ENCODE measurements around the gene UNC5C. TPM values are rescaled to one million over a fixed set of nuclear protein-coding genes. Genes with fewer than 3 reads are reported as not detected.

The UNC5C gene
- total RNA-seq, 1 experiment from 2014 or later = not detected

DNA sequence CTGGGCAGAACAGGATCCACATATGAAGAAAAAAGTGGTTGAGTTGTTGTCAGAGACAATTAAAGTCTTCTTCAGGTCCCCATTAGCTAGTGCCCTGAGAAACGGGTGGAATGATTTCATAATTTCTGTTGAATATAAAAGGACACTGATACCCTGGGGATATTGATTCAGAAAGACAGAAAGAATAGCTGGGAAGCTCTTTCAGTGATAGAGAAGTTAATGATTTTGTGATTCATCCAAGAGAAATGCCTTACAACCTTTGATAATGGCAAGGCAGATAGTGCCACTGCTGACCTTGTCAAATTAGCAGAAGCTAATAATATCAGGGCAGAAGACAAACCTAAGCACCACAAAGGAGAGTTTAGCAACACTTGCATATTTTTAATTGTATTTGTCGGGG lies 37.9 kb downstream of the UNC5C start:
- no peak overlapping the region for H3K27ac Mint-ChIP-seq (ENCODE audit: unreplicated experiment)
- no peaks in the 10 kb centered on the region for H3K27me3 Mint-ChIP-seq (ENCODE audit: insufficient read depth, unreplicated experiment)
- Histone ChIP-seq H3K4me3 (ENCODE audit: low read depth, low read length) (no peak overlapping the region), H3K4me1 (peaks cover 17% of the 10 kb centered on the region), H3K9me3 (no peaks in the 10 kb centered on the region), H3K27me3 (replicated peaks; ENCODE audit: control insufficient read depth, insufficient read depth, low read length) (no peaks in the 10 kb centered on the region), H3K36me3 (ENCODE audit: control insufficient read depth, insufficient read depth, low read length) (no peaks in the 10 kb centered on the region)
- peaks cover 7% of the 10 kb centered on the region for H3K4me1 Mint-ChIP-seq (ENCODE audit: low read depth, unreplicated experiment)
- no TSS peak for BruUV-seq (replicated peaks)
- H3K36me3 Mint-ChIP-seq (ENCODE audit: insufficient read depth, unreplicated experiment) = no peaks in the 10 kb centered on the region
- no peak overlapping the region for H3K4me3 Mint-ChIP-seq (ENCODE audit: unreplicated experiment)
- ChIA-PET POLR2A (no interaction called here), CTCF (no interaction called here)
- TF ChIP-seq, protein P1, sequence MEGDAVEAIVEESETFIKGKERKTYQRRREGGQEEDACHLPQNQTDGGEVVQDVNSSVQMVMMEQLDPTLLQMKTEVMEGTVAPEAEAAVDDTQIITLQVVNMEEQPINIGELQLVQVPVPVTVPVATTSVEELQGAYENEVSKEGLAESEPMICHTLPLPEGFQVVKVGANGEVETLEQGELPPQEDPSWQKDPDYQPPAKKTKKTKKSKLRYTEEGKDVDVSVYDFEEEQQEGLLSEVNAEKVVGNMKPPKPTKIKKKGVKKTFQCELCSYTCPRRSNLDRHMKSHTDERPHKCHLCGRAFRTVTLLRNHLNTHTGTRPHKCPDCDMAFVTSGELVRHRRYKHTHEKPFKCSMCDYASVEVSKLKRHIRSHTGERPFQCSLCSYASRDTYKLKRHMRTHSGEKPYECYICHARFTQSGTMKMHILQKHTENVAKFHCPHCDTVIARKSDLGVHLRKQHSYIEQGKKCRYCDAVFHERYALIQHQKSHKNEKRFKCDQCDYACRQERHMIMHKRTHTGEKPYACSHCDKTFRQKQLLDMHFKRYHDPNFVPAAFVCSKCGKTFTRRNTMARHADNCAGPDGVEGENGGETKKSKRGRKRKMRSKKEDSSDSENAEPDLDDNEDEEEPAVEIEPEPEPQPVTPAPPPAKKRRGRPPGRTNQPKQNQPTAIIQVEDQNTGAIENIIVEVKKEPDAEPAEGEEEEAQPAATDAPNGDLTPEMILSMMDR (IDR thresholded peaks at IDR 0.05; ENCODE audit: insufficient read depth in 1 of 2, low read depth in 1 of 2, low read length in 1 of 2, severe bottlenecking in 1 of 2, unreplicated experiment in 1 of 2) = no peak
- H3K9me3 Mint-ChIP-seq (ENCODE audit: unreplicated experiment) = no peaks in the 10 kb centered on the region
- peak in 1 of 2 experiments; percentile 4 for DNase-seq
- intact Hi-C loops (cut with micrococcal nuclease; ENCODE audit: unreplicated experiment) = loop anchor here (2.0 kb wide), 1 partner anchor 344 kb away; no protein-coding TSS in a partner anchor

GRCh38 chr4:95510145-95510544 lies 38.6 kb downstream of the UNC5C start:
- no peaks in the 10 kb centered on the region for H3K27me3 Mint-ChIP-seq (ENCODE audit: insufficient read depth, unreplicated experiment)
- Histone ChIP-seq H3K9me3 (no peaks in the 10 kb centered on the region), H3K4me1 (peaks cover 17% of the 10 kb centered on the region), H3K36me3 (ENCODE audit: control insufficient read depth, insufficient read depth, low read length) (no peaks in the 10 kb centered on the region), H3K27me3 (replicated peaks; ENCODE audit: control insufficient read depth, insufficient read depth, low read length) (no peaks in the 10 kb centered on the region), H3K4me3 (ENCODE audit: low read depth, low read length) (no peak overlapping the region)
- ChIA-PET CTCF (no interaction called here), POLR2A (no interaction called here)
- TF ChIP-seq, protein P1 (IDR thresholded peaks at IDR 0.05; ENCODE audit: insufficient read depth in 1 of 2, low read depth in 1 of 2, low read length in 1 of 2, severe bottlenecking in 1 of 2, unreplicated experiment in 1 of 2) = peak; percentile 45 to 55
- H3K36me3 Mint-ChIP-seq (ENCODE audit: insufficient read depth, unreplicated experiment) = no peaks in the 10 kb centered on the region
- H3K27ac Mint-ChIP-seq (ENCODE audit: unreplicated experiment) = no peak overlapping the region
- H3K4me1 Mint-ChIP-seq (ENCODE audit: low read depth, unreplicated experiment) = peaks cover 7% of the 10 kb centered on the region
- no peaks in the 10 kb centered on the region for H3K9me3 Mint-ChIP-seq (ENCODE audit: unreplicated experiment)
- intact Hi-C loops (cut with micrococcal nuclease; ENCODE audit: unreplicated experiment) = loop anchor here (2.0 kb wide), 1 partner anchor 343 kb away; no protein-coding TSS in a partner anchor
- no peak for DNase-seq
- no peak overlapping the region for H3K4me3 Mint-ChIP-seq (ENCODE audit: unreplicated experiment)
- no TSS peak for BruUV-seq (replicated peaks)

DNA sequence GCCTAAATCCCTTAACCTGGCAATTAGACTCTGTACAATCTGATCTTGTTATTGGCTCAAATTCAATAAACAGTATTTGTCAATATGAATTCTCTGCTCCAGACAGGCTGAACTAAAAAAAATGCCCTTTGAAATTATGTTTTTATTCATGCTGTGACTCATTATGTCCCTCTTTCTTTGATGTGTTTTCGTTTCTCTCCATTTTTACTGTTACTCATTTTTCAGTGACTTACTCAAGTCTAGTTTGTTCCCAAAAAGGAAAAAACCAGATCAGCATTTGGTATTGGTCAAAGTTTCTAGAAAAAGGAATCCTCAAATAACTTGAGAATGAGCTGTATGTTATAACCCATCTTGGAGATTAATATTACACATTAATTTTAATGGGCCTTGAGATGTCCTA lies 40.4 kb downstream of the UNC5C start:
- TF ChIP-seq, protein P1 (IDR thresholded peaks at IDR 0.05; ENCODE audit: insufficient read depth in 1 of 2, low read depth in 1 of 2, low read length in 1 of 2, severe bottlenecking in 1 of 2, unreplicated experiment in 1 of 2) = no peak
- BruUV-seq (replicated peaks) = no TSS peak
- H3K4me3 ChIP-seq (ENCODE audit: low read depth, low read length) = no peak overlapping the region
- ChIA-PET CTCF (no interaction called here), POLR2A (no interaction called here)
- no peaks in the 10 kb centered on the region for H3K27me3 ChIP-seq (replicated peaks; ENCODE audit: control insufficient read depth, insufficient read depth, low read length)
- H3K4me1 Mint-ChIP-seq (ENCODE audit: low read depth, unreplicated experiment) = peaks cover 7% of the 10 kb centered on the region
- H3K27me3 Mint-ChIP-seq (ENCODE audit: insufficient read depth, unreplicated experiment) = no peaks in the 10 kb centered on the region
- no peaks in the 10 kb centered on the region for H3K36me3 ChIP-seq (ENCODE audit: control insufficient read depth, insufficient read depth, low read length)
- no peaks in the 10 kb centered on the region for H3K9me3 ChIP-seq
- intact Hi-C loops (cut with micrococcal nuclease; ENCODE audit: unreplicated experiment) = no loop called here
- H3K9me3 Mint-ChIP-seq (ENCODE audit: unreplicated experiment) = no peaks in the 10 kb centered on the region
- no peak for DNase-seq
- H3K4me3 Mint-ChIP-seq (ENCODE audit: unreplicated experiment) = no peak overlapping the region
- peaks cover 17% of the 10 kb centered on the region for H3K4me1 ChIP-seq
- no peaks in the 10 kb centered on the region for H3K36me3 Mint-ChIP-seq (ENCODE audit: insufficient read depth, unreplicated experiment)
- H3K27ac Mint-ChIP-seq (ENCODE audit: unreplicated experiment) = no peak overlapping the region
